Ascending aorta (tissue), 2 donors: ENCODE data around the gene TOM1L2. TPM values are rescaled to one million over a fixed set of nuclear protein-coding genes. Genes with fewer than 3 reads are reported as not detected.
A peak's percentile ranks its signal among the peaks of the same experiment; 100 is the strongest.

Experiments
- DNase-seq, 2 donors: peaks; one replicate each; pipeline ENCODE4 v3.0.0-alpha.2; 2019; ENCODE audit warnings: low spot score in 2 of 2
- H3K27ac ChIP-seq, 2 donors: fragments of 200-600 bp; sonication (generic); one replicate each; pipeline ENCODE4 v1.5.1; 2016 to 2017; ENCODE audit warnings: mild to moderate bottlenecking in 1 of 2
- H3K27me3 ChIP-seq: fragments of 200-600 bp; sonication (generic); one replicate; pipeline ENCODE4 v1.5.1; 2017
- H3K36me3 ChIP-seq, 2 donors: fragments of 200-600 bp; sonication (generic); one replicate each; pipeline ENCODE4 v1.5.1; 2016
- H3K4me1 ChIP-seq, 2 donors: fragments of 200-600 bp; sonication (generic); one replicate each; pipeline ENCODE4 v1.5.1; 2016 to 2017; ENCODE audit warnings: mild to moderate bottlenecking in 1 of 2
- H3K4me3 ChIP-seq, 2 donors: fragments of 200-600 bp; sonication (generic); one replicate each; pipeline ENCODE4 v1.5.1; 2016 to 2017; ENCODE audit warnings: mild to moderate bottlenecking in 1 of 2
- H3K9me3 ChIP-seq, 2 donors: fragments of 200-600 bp; sonication (generic); one replicate each; pipeline ENCODE4 v1.5.1; 2016
- CTCF ChIP-seq, 3 experiments: fragments of 200-600 bp in 2 of 3; fragments of 450-650 bp in 1 of 3; sonication (generic) in 2 of 3; IDR thresholded peaks; one replicate each; pipeline ENCODE4 v1.5.1; 2016 to 2019; ENCODE audit warnings: antibody characterized with exemption in 3 of 3, mild to moderate bottlenecking in 1 of 3, moderate library complexity in 1 of 3
- intact Hi-C: fragments of 100-400 bp; cut with DNase I; formaldehyde crosslinking; loops from one replicate; pipeline ENCODE4 v1.15.1; 2023
- total RNA-seq: library from RNA; depleted of rRNA; stranded (reverse); fragments of >200 nt; gene quantifications from one replicate; pipeline ENCODE4 v1.1.0, GENCODE V29; 2016

The TOM1L2 gene
- total RNA-seq, 1 donor from 2014 or later, result 39.0 TPM

- Histone ChIP-seq H3K36me3 (peaks cover 15 to 36% of the 10 kb centered on the region in 2 donors), H3K27ac (no peak overlapping the region), H3K4me3 (no peak overlapping the region), H3K27me3 (no peaks in the 10 kb centered on the region), H3K9me3 (no peaks in the 10 kb centered on the region), H3K4me1 (peaks cover 0 to 2% of the 10 kb centered on the region in 2 donors)
- peak in 1 of 2 donors; percentile 85 for DNase-seq
- TF ChIP-seq CTCF (IDR thresholded peaks at IDR 0.05), result peak; percentile 97 to 100 (median 100)
- intact Hi-C loops, result loop anchor here (1.0 to 2.0 kb wide), 2 partner anchors 48 to 220 kb away; no protein-coding TSS in a partner anchor
These were observed 159.8 kb downstream of the TOM1L2 start for GRCh38 chr17:17812211-17813054.

- no peak for TF ChIP-seq CTCF (IDR thresholded peaks at IDR 0.05)
- Histone ChIP-seq H3K4me3 (no peak overlapping the region), H3K4me1 (peaks cover 0 to 2% of the 10 kb centered on the region in 2 donors), H3K36me3 (peaks cover 15 to 27% of the 10 kb centered on the region in 2 donors), H3K27ac (no peak overlapping the region), H3K27me3 (no peaks in the 10 kb centered on the region), H3K9me3 (no peaks in the 10 kb centered on the region)
- intact Hi-C loops, result loop anchor here (1.0 to 2.0 kb wide), 2 partner anchors 49 to 221 kb away; no protein-coding TSS in a partner anchor
- no peak for DNase-seq
These were observed 160.6 kb downstream of the TOM1L2 start for GRCh38 chr17:17811381-17812210.

GRCh38 chr17:17810895-17811248, 161.3 kb downstream of the TOM1L2 start:
- Histone ChIP-seq H3K9me3 (no peaks in the 10 kb centered on the region), H3K4me3 (peak overlapping the region in 1 of 2 donors; percentile 56), H3K27ac (no peak overlapping the region), H3K4me1 (peaks cover 0 to 2% of the 10 kb centered on the region in 2 donors), H3K27me3 (no peaks in the 10 kb centered on the region), H3K36me3 (peaks cover 15 to 24% of the 10 kb centered on the region in 2 donors)
- no peak for TF ChIP-seq CTCF (IDR thresholded peaks at IDR 0.05)
- intact Hi-C loops, result loop anchor here (1.0 kb wide), 1 partner anchor 130 kb away; the partner anchor contains the start of gene RAI1
- no peak for DNase-seq

GRCh38 chr17:17810084-17810894, 161.9 kb downstream of the TOM1L2 start:
- Histone ChIP-seq H3K27ac (peak overlapping the region; percentile 27 to 33), H3K36me3 (peaks cover 15 to 24% of the 10 kb centered on the region in 2 donors), H3K4me3 (peak overlapping the region; percentile 46 to 56), H3K27me3 (no peaks in the 10 kb centered on the region), H3K9me3 (no peaks in the 10 kb centered on the region), H3K4me1 (peaks cover 0 to 2% of the 10 kb centered on the region in 2 donors)
- no peak for TF ChIP-seq CTCF (IDR thresholded peaks at IDR 0.05)
- DNase-seq, result no peak
- intact Hi-C loops, result loop anchor here (1.0 kb wide), 1 partner anchor 129 kb away; the partner anchor contains the start of gene RAI1
